Testis (tissue), 3 donors: ENCODE measurements around the gene GCC2. TPM values are rescaled to one million over a fixed set of nuclear protein-coding genes. Genes with fewer than 3 reads are reported as not detected.

ENCODE experiments used
- DNase-seq: peaks from one replicate; pipeline ENCODE4 v3.0.0-alpha.2; 2019
- H3K27ac ChIP-seq, 2 donors: fragments of 200-600 bp; sonication (generic); one replicate each; pipeline ENCODE4 v1.5.1; 2019
- H3K27me3 ChIP-seq: fragments of 200-600 bp; sonication (generic); one replicate; pipeline ENCODE4 v1.5.1; 2019
- H3K36me3 ChIP-seq: fragments of 200-600 bp; sonication (generic); one replicate; pipeline ENCODE4 v1.5.1; 2017; ENCODE audit warnings: low read depth; ENCODE audit errors: missing control alignments
- H3K4me1 ChIP-seq: fragments of 200-600 bp; sonication (generic); one replicate; pipeline ENCODE4 v1.5.1; 2019
- H3K4me3 ChIP-seq, 2 donors: fragments of 200-600 bp; sonication (generic); one replicate each; pipeline ENCODE4 v1.5.1; 2017 to 2019
- H3K9me3 ChIP-seq: fragments of 200-600 bp; sonication (generic); one replicate; pipeline ENCODE4 v1.5.1; 2017
- CTCF ChIP-seq, 3 experiments: fragments of 450-650 bp in 2 of 3; fragments of 200-600 bp in 1 of 3; sonication (generic) in 1 of 3; IDR thresholded peaks; one replicate each; pipeline ENCODE4 v1.5.1; 2016 to 2019; ENCODE audit warnings: antibody characterized with exemption in 3 of 3, mild to moderate bottlenecking in 2 of 3, moderate library complexity in 1 of 3
- POLR2A ChIP-seq: fragments of 450-650 bp; IDR thresholded peaks from one replicate; pipeline ENCODE4 v1.6.1; 2017; ENCODE audit warnings: antibody characterized with exemption, mild to moderate bottlenecking, moderate library complexity
- WGBS, 2 donors: methylation state at CpG; one replicate each; pipeline ENCODE4 v1.1.5; 2018; 5-methylcytosine and 5-hydroxymethylcytosine counted together
- intact Hi-C: fragments of 100-400 bp; cut with DNase I; formaldehyde crosslinking; loops from one replicate; pipeline ENCODE4 v1.15.1; 2023; ENCODE audit warnings: low total_unique reads
- polyA plus RNA-seq: library from polyadenylated mRNA; stranded (reverse); fragments of 350-450 nt; fragmentation: Illumina TruSeq; extraction: RNeasy Lipid Tissue Mini Kit (QIAGEN cat#74804); gene quantifications from one replicate; pipeline ENCODE4 v1.2.3, GENCODE V29; 2014; ENCODE audit warnings: low read depth, low replicate concordance; ENCODE audit not compliant: insufficient read depth
- total RNA-seq, 2 donors: library from RNA; depleted of rRNA; stranded (reverse); fragments of >200 nt; gene quantifications; one replicate each; pipeline ENCODE4 v1.2.3, GENCODE V29; 2016

Gene GCC2
- total and polyA plus RNA-seq, 3 donors from 2014 or later, result 5.8 to 59.6 (median 42.2) TPM

GRCh38 chr2:108413711-108414095 is 35.3 kb upstream of the GCC2 start:
- Histone ChIP-seq H3K27ac (no peak overlapping the region), H3K9me3 (no peaks in the 10 kb centered on the region), H3K4me1 (no peaks in the 10 kb centered on the region), H3K4me3 (no peak overlapping the region), H3K36me3 (no peaks in the 10 kb centered on the region), H3K27me3 (no peaks in the 10 kb centered on the region)
- intact Hi-C loops, result no loop called here
- TF ChIP-seq POLR2A, result no peak
- no peak for TF ChIP-seq CTCF (IDR thresholded peaks at IDR 0.05)
- 75 to 100% methylated on average over 1 of the region's 1 CpG for WGBS, 2 donors
- DNase-seq, result no peak

- TF ChIP-seq CTCF (IDR thresholded peaks at IDR 0.05), result no peak
- TF ChIP-seq POLR2A, result no peak
- no peak for DNase-seq
- Histone ChIP-seq H3K27me3 (no peaks in the 10 kb centered on the region), H3K27ac (no peak overlapping the region), H3K4me3 (no peak overlapping the region), H3K4me1 (no peaks in the 10 kb centered on the region), H3K9me3 (no peaks in the 10 kb centered on the region), H3K36me3 (no peaks in the 10 kb centered on the region)
- intact Hi-C loops, result no loop called here
- WGBS, 2 donors, result 75 to 84% methylated on average over 3 of the region's 3 CpGs
These were observed 34.6 kb upstream of the GCC2 start for GRCh38 chr2:108414256-108414876.

- H3K27me3 ChIP-seq, result no peaks in the 10 kb centered on the region
- no peak for DNase-seq
- TF ChIP-seq POLR2A (no peak), CTCF (IDR thresholded peaks at IDR 0.05) (no peak)
- 93 to 95% methylated on average over 2 of the region's 2 CpGs for WGBS, 2 donors
- H3K27ac ChIP-seq, result no peak overlapping the region
- no peaks in the 10 kb centered on the region for H3K36me3 ChIP-seq
- intact Hi-C loops, result no loop called here
- no peak overlapping the region for H3K4me3 ChIP-seq
- H3K9me3 ChIP-seq, result no peaks in the 10 kb centered on the region
- H3K4me1 ChIP-seq, result no peaks in the 10 kb centered on the region
These were observed 34.1 kb upstream of the GCC2 start for GRCh38 chr2:108414945-108415344.

- intact Hi-C loops, result no loop called here
- TF ChIP-seq POLR2A, result no peak
- no peak for TF ChIP-seq CTCF (IDR thresholded peaks at IDR 0.05)
- Histone ChIP-seq H3K27ac (no peak overlapping the region), H3K36me3 (no peaks in the 10 kb centered on the region), H3K27me3 (no peaks in the 10 kb centered on the region), H3K4me1 (no peaks in the 10 kb centered on the region), H3K4me3 (no peak overlapping the region), H3K9me3 (no peaks in the 10 kb centered on the region)
- WGBS, 2 donors, result 82 to 94% methylated on average over 2 of the region's 2 CpGs
- DNase-seq, result no peak
These were observed 31.8 kb upstream of the GCC2 start for GRCh38 chr2:108417254-108417653.

GRCh38 chr2:108418416-108418815 is 30.6 kb upstream of the GCC2 start:
- Histone ChIP-seq H3K36me3 (no peaks in the 10 kb centered on the region), H3K27ac (no peak overlapping the region), H3K4me1 (no peaks in the 10 kb centered on the region), H3K27me3 (no peaks in the 10 kb centered on the region), H3K9me3 (no peaks in the 10 kb centered on the region), H3K4me3 (no peak overlapping the region)
- TF ChIP-seq POLR2A (no peak), CTCF (IDR thresholded peaks at IDR 0.05) (no peak)
- intact Hi-C loops, result no loop called here
- DNase-seq, result no peak
- 76 to 81% methylated on average over 4 of the region's 4 CpGs for WGBS, 2 donors
